Putamen (tissue), 1 donor: ENCODE measurements around the gene MMD2.

Experiments used
- DNase-seq: peaks from one replicate; pipeline ENCODE4 v3.0.0-alpha.2; 2016; ENCODE audit warnings: low spot score

The MMD2 gene

GRCh38 chr7:4868493-4868892, 90.5 kb downstream of the MMD2 start:
- no peak for DNase-seq

GRCh38 chr7:4866528-4867496, 92.2 kb downstream of the MMD2 start:
- DNase-seq, result no peak

- DNase-seq, result no peak
These were observed 96.8 kb downstream of the MMD2 start for GRCh38 chr7:4862156-4862555.

DNA sequence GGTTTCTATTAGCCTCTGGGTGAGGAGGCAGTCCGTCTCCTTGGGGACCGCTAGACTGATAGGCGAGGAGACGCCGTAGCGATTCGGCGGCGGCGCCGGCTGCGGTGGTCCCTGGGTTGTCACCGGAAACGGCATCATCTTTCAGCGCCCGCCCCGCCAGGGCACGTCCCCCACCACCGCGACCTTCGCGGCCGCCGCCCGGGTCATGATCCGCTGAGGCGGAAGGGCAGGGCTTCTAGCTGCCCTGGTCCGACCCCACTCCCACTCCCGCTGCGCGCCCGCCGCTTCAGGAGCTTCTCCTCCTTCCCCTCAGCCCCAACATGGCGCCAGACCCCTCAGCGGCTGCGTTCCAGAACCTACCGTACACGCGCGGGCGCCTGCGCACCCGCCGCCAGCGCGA, 97.3 kb downstream of the MMD2 start, which contains the start of gene PAPOLB:
Gene PAPOLB, minus strand, starts transcription at position 358 of the 400 bp plus-strand sequence. Its CDS starts 220 bp downstream, at position 138.
- DNase-seq, result no peak

DNA sequence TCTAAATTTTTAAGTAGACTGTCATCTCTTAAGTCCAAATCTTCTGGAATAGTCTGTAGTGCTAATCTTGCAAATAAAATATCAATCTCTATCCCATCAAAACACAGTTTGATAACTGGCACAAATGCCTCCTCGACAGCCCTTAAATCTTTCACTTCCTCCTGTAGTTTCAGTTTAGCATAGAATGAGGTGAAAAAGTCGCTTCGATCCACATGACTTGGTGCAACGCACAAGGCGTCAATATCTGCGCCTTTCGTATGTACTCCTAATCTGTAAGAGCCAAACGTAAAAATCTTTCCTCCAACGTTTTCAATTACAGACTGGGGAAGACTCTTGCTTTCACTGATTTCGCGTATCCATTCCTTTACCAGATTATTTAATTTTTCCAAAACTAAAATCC, 97.8 kb downstream of the MMD2 start:
- DNase-seq, result no peak

DNA sequence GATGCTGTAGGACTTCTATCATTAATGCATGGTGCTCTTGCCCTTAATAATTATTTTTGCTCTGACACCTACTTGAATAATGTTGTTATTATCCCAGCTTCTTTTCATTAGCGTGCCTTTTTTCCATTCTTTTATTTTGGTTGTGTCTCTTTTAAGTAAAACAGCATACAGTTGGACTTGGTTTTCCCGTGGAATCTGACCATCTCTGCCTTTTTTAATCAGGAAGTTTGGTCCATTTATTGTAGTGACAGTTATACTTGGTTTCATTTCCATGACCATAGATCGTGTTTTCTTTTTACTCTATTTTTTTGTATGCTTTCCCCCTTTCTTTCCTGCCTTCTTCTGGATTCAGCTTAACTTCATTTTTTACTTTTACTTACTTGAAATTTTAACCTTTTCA, 101.8 kb downstream of the MMD2 start:
- DNase-seq, result no peak

GRCh38 chr7:4856336-4857057, 102.5 kb downstream of the MMD2 start:
- no peak for DNase-seq
